ENCODE measurements around the gene ASAP3.
"Not testable (repeated sequence)": the region's sequence is repeated elsewhere in the genome, so short reads cannot be mapped to it uniquely, and the experiment has no call there.

Gene ASAP3

DNA sequence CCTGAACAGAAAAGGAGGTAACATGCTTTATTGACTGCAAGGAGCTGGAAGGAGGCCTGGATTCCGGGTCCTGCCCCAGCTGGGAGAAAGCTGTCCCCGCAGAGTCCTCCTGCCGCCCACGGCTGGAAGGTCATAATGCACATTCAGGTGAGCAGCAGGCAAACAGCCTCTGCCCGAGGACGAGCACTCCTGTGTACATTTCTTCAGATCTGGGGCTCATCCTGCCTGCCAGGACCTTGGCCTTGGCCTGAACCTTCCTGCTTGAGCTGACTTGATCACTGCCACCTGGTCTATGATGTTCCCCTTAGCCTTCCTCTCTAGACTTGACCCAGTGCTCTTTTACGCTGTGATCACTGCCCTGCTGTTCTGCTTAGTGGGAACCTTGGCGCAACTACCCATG is 96.5 kb downstream of the ASAP3 start:
- TF ChIP-seq CTCF (IDR thresholded peaks at IDR 0.05; ENCODE audit: control insufficient read depth, insufficient read depth, low read depth, low read length, missing control alignments): no peak

GRCh38 chr1:23385119-23385621 is 98.8 kb downstream of the ASAP3 start:
- no peak for TF ChIP-seq CTCF (IDR thresholded peaks at IDR 0.05; ENCODE audit: control insufficient read depth, insufficient read depth, low read depth, low read length, missing control alignments)

More for the DNA sequence above, 96.5 kb downstream of the ASAP3 start:
- no peak overlapping the region for H3K4me3 ChIP-seq (ENCODE audit: control insufficient read depth, low read depth, low read length)
- no peak for DNase-seq (ENCODE audit: low read depth)

DNA sequence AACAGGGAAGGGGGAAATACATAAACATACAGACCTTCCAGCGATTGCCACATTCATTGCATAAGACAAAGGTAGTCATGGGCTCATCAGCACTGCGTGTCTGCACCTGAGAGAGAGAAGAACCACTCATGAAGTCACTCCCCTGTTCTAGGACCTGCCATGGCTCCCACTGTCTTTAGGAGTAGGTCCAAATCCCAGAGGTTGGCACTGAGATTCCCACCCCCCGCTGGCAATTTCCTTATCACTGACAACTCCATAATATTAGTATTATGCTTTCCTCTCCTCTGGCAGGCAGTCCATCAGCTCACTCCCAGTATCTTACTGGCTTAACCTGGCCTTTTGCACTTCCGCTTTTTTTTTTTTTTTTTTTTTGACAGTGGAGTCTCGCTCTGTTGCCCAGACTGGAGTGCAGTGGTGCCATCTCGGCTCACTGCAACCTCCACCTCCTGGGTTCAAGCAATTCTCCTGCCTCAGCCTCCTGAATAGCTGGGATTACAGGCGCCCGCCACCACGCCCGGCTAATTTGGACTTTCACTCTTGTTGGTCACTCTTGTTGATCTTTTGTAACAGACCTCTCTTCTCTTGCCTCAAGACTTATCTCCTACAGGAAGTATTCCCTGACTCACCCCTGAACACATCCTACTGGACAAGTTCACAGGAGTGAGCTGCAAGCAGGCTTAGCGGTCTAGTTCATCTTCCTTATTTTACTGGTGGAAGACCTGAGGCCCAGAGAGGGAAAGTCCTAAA is 99.5 kb downstream of the ASAP3 start:
- H3K4me3 ChIP-seq (ENCODE audit: control insufficient read depth, low read depth, low read length): no peak overlapping the region
- TF ChIP-seq CTCF (IDR thresholded peaks at IDR 0.05; ENCODE audit: control insufficient read depth, insufficient read depth, low read depth, low read length, missing control alignments): no peak
- DNase-seq (ENCODE audit: low read depth): no peak

More at GRCh38 chr1:23385119-23385621, 98.8 kb downstream of the ASAP3 start:
- H3K4me3 ChIP-seq (ENCODE audit: control insufficient read depth, low read depth, low read length): no peak overlapping the region
- DNase-seq (ENCODE audit: low read depth): no peak

DNA sequence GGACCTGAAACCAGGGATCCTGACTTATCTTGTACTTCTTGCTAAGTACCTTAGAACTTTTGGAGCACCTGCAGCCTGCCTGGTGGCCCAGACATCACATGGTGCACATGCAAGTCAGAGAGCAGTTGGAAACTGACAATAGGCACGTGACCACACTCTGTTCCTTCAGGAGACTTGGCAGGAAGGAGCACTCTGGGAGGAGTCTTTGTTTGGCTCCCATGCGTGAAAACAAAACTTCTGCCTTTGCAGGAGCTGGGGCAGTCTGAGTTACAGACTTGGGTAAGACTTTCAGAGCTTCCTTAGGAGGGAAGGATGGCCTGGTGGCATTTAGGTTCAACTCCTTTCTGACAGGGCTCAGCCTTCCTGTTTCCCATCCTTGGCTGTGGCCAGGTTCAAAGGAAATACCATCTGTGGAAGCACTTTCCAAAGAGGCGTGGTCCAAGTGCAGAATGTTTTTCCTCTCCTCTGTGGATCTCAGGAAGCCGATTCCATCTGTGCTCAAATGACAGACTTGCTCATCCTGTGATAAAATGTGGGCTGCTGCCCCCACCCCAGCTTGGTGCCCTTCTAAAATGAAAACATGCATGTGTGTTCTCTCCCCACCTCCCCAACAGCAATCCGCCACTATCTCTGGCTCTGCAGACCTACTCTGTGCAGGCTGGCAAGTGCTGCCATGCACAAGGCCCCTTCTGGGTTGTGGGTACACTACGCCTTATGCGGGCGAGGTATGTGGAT is 100.2 kb downstream of the ASAP3 start:
- no peak for TF ChIP-seq CTCF (IDR thresholded peaks at IDR 0.05; ENCODE audit: control insufficient read depth, insufficient read depth, low read depth, low read length, missing control alignments)
- no peak for DNase-seq (ENCODE audit: low read depth)
- H3K4me3 ChIP-seq (ENCODE audit: control insufficient read depth, low read depth, low read length): no peak overlapping the region

DNA sequence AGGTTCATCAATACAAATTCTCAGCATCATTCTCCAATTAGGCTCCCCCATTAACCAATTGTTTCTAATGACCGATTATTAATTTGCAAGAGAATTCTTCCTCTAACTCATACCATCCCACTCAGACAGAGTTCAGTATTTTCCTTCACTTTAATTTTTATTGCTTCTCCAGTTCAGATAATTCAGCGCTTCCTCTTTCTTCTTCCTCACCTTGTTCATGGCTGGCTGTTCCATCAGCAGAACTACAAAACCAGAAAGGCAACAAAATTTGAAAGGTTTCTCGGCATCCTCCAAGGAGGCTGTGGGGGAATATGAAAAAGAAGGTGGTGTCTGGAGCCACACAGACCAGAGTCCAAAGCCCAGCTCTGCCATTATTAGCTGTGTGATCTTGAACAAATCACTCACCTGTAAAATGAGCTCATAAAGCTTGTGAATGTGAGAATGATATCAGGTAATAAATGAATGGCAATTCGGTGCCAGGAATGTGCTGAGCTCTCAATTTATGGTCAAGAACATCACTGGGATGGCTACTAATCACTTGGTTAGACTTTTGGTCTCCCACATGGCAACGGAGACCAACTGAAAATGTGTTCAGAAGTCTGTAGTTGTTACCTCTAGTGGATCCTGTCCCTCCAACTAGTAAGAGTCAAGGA is 102.6 kb downstream of the ASAP3 start:
- no peak for TF ChIP-seq CTCF (IDR thresholded peaks at IDR 0.05; ENCODE audit: control insufficient read depth, insufficient read depth, low read depth, low read length, missing control alignments)
- no peak for DNase-seq (ENCODE audit: low read depth)
- H3K4me3 ChIP-seq (ENCODE audit: control insufficient read depth, low read depth, low read length): no peak overlapping the region

DNA sequence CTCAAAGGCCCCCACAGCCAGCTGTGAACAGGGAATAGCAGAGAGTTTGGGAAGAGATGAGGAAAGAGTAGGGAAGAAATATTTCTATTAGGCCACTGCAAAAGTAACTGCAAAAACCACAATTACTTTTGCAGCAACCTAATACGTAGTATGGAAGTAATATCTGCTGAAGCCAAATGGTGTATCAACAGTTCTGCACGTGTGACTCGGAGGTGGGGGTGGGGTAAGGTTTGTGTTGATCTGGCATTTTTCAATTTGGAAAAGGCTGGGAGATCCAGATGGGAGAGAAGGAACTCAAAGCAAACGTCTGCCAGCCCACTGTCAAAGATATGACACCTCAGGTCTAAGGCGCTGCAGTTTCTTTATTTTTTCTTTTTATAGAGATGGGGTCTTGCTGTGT is 103.3 kb downstream of the ASAP3 start:
- no peak for DNase-seq (ENCODE audit: low read depth)
- no peak overlapping the region for H3K4me3 ChIP-seq (ENCODE audit: control insufficient read depth, low read depth, low read length)
- no peak for TF ChIP-seq CTCF (IDR thresholded peaks at IDR 0.05; ENCODE audit: control insufficient read depth, insufficient read depth, low read depth, low read length, missing control alignments)

- H3K4me3 ChIP-seq (ENCODE audit: control insufficient read depth, low read depth, low read length); DNase-seq (ENCODE audit: low read depth): not testable (repeated sequence)
Measured at GRCh38 chr1:23380236-23380635, 103.7 kb downstream of the ASAP3 start.

All from AG09309 (cell line).